HEK293 (cell line): ENCODE data around the gene RSU1.

Source experiments
- CTCF ChIA-PET: fragments of 350-600 bp; formaldehyde crosslinking; extraction: SDS; loops from one replicate; lab custom pipeline; 2021; ENCODE audit warnings: antibody characterized with exemption; lab: Yijun Ruan, JAX
- POLR2A ChIA-PET: fragments of 300-600 bp; formaldehyde crosslinking; extraction: SDS; loops from one replicate; lab custom pipeline; 2020; ENCODE audit warnings: antibody characterized with exemption, inconsistent platforms; lab: Yijun Ruan, JAX
- H3K27ac ChIP-seq: fragments of 200-500 bp; sonication (Bioruptor generic); 2 replicates; pipeline ENCODE4 v1.5.1; 2014; ENCODE audit warnings: low read depth, low read length, control low read depth, inconsistent platforms; ENCODE audit errors: extremely low read depth
- H3K36me3 ChIP-seq, 2 experiments: fragments of 200-500 bp in 1 of 2; sonication (Bioruptor generic) in 1 of 2; 1 replicate in 1 of 2; 2 replicates in 1 of 2; pipeline ENCODE4 v1.5.1; 2014 to 2017; ENCODE audit warnings: inconsistent platforms in 2 of 2, low read length in 2 of 2; ENCODE audit not compliant: control insufficient read depth in 2 of 2, insufficient read depth in 1 of 2
- H3K4me1 ChIP-seq: fragments of 200-500 bp; sonication (Bioruptor generic); 2 replicates; pipeline ENCODE4 v1.5.1; 2014; ENCODE audit warnings: mild to moderate bottlenecking, low read length, inconsistent platforms; ENCODE audit not compliant: control insufficient read depth, insufficient read depth
- H3K4me3 ChIP-seq: 2 replicates; pipeline ENCODE4 v1.5.1; 2011; ENCODE audit warnings: low read depth, mild to moderate bottlenecking, control low read depth, low read length, moderate library complexity
- H3K9me3 ChIP-seq: fragments of 200-500 bp; sonication (Bioruptor generic); 2 replicates; pipeline ENCODE4 v1.5.1; 2014; ENCODE audit warnings: low read depth, low read length, inconsistent platforms; ENCODE audit not compliant: control insufficient read depth, insufficient read depth
- EGR2 ChIP-seq: fragments of 450-650 bp; formaldehyde crosslinking; IDR thresholded peaks from 2 replicates; pipeline ENCODE4 v1.5.1; 2016; ENCODE audit warnings: low read depth, missing biosample characterization, missing genetic modification characterization
- GLI2 ChIP-seq: fragments of 450-650 bp; formaldehyde crosslinking; IDR thresholded peaks from 2 replicates; pipeline ENCODE4; 2017; ENCODE audit warnings: missing biosample characterization, missing genetic modification characterization, low read depth, borderline replicate concordance
- KLF10 ChIP-seq: fragments of 450-650 bp; IDR thresholded peaks from 2 replicates; pipeline ENCODE4 v1.5.1; 2018; ENCODE audit warnings: missing biosample characterization, mild to moderate bottlenecking, missing genetic modification characterization
- PRDM4 ChIP-seq: fragments of 450-650 bp; formaldehyde crosslinking; IDR thresholded peaks from 2 replicates; pipeline ENCODE4 v1.5.1; 2017; ENCODE audit warnings: missing biosample characterization, missing genetic modification characterization
- SP3 ChIP-seq: fragments of 450-650 bp; formaldehyde crosslinking; IDR thresholded peaks from 2 replicates; pipeline ENCODE4 v1.5.1; 2016; ENCODE audit warnings: missing biosample characterization, missing genetic modification characterization
- YY2 ChIP-seq: fragments of 450-650 bp; formaldehyde crosslinking; IDR thresholded peaks from 2 replicates; pipeline ENCODE4 v1.5.1; 2016; ENCODE audit warnings: missing biosample characterization, missing genetic modification characterization
- ZFP41 ChIP-seq: fragments of 450-650 bp; formaldehyde crosslinking; IDR thresholded peaks from 2 replicates; pipeline ENCODE4 v1.5.1; 2016; ENCODE audit warnings: missing biosample characterization, missing genetic modification characterization, borderline replicate concordance
- ZFP69B ChIP-seq: fragments of 450-650 bp; formaldehyde crosslinking; IDR thresholded peaks from 2 replicates; pipeline ENCODE4 v1.5.1; 2016; ENCODE audit warnings: missing biosample characterization, missing genetic modification characterization
- ZNF175 ChIP-seq: fragments of 450-650 bp; formaldehyde crosslinking; IDR thresholded peaks from 2 replicates; pipeline ENCODE4 v1.5.1; 2016; ENCODE audit warnings: missing biosample characterization, missing genetic modification characterization
- ZNF214 ChIP-seq: fragments of 450-650 bp; formaldehyde crosslinking; IDR thresholded peaks from 2 replicates; pipeline ENCODE4 v1.5.1; 2017; ENCODE audit warnings: missing biosample characterization, mild to moderate bottlenecking, missing genetic modification characterization, borderline replicate concordance
- ZNF221 ChIP-seq: fragments of 450-650 bp; formaldehyde crosslinking; IDR thresholded peaks from 2 replicates; pipeline ENCODE4 v1.5.1; 2017; ENCODE audit warnings: missing biosample characterization, missing genetic modification characterization, borderline replicate concordance
- ZNF223 ChIP-seq: fragments of 450-650 bp; formaldehyde crosslinking; IDR thresholded peaks from 2 replicates; pipeline ENCODE4 v1.5.1; 2016; ENCODE audit warnings: missing biosample characterization, missing genetic modification characterization
- ZNF26 ChIP-seq: fragments of 450-650 bp; formaldehyde crosslinking; IDR thresholded peaks from 2 replicates; pipeline ENCODE4 v1.5.1; 2016; ENCODE audit warnings: missing biosample characterization, missing genetic modification characterization
- ZNF280C ChIP-seq: fragments of 450-650 bp; formaldehyde crosslinking; IDR thresholded peaks from 2 replicates; pipeline ENCODE4 v1.5.1; 2016; ENCODE audit warnings: missing biosample characterization, missing genetic modification characterization
- ZNF292 ChIP-seq: fragments of 450-650 bp; formaldehyde crosslinking; IDR thresholded peaks from 2 replicates; pipeline ENCODE4 v1.5.1; 2016; ENCODE audit warnings: low read depth, missing biosample characterization, missing genetic modification characterization, borderline replicate concordance
- ZNF362 ChIP-seq: fragments of 450-650 bp; formaldehyde crosslinking; IDR thresholded peaks from 2 replicates; pipeline ENCODE4 v1.5.1; 2016; ENCODE audit warnings: missing biosample characterization, missing genetic modification characterization
- ZNF366 ChIP-seq: fragments of 450-650 bp; formaldehyde crosslinking; conservative IDR thresholded peaks from 2 replicates; pipeline ENCODE4 v1.5.1; 2016; ENCODE audit warnings: missing biosample characterization, missing genetic modification characterization
- ZNF37A ChIP-seq: fragments of 450-650 bp; IDR thresholded peaks from 2 replicates; pipeline ENCODE4 v1.5.1; 2018; ENCODE audit warnings: missing biosample characterization, missing genetic modification characterization
- ZNF391 ChIP-seq: fragments of 450-650 bp; formaldehyde crosslinking; IDR thresholded peaks from 2 replicates; pipeline ENCODE4 v1.5.1; 2016; ENCODE audit warnings: low read depth, missing biosample characterization, missing genetic modification characterization, borderline replicate concordance
- ZNF585B ChIP-seq: fragments of 450-650 bp; formaldehyde crosslinking; IDR thresholded peaks from 2 replicates; pipeline ENCODE4 v1.5.1; 2016; ENCODE audit warnings: missing biosample characterization, missing genetic modification characterization
- ZNF610 ChIP-seq: fragments of 450-650 bp; formaldehyde crosslinking; IDR thresholded peaks from 2 replicates; pipeline ENCODE4 v1.5.1; 2016; ENCODE audit warnings: missing biosample characterization, missing genetic modification characterization, borderline replicate concordance
- ZNF639 ChIP-seq: fragments of 450-650 bp; formaldehyde crosslinking; IDR thresholded peaks from 2 replicates; pipeline ENCODE4 v1.5.1; 2016; ENCODE audit warnings: missing biosample characterization, missing genetic modification characterization
- ZNF664 ChIP-seq: fragments of 450-650 bp; formaldehyde crosslinking; IDR thresholded peaks from 2 replicates; pipeline ENCODE4 v1.5.1; 2016; ENCODE audit warnings: missing biosample characterization, missing genetic modification characterization
- ZNF670 ChIP-seq: fragments of 450-650 bp; formaldehyde crosslinking; IDR thresholded peaks from 2 replicates; pipeline ENCODE4 v1.5.1; 2016; ENCODE audit warnings: missing biosample characterization, missing genetic modification characterization, low read depth
- ZNF768 ChIP-seq: fragments of 450-650 bp; formaldehyde crosslinking; IDR thresholded peaks from 2 replicates; pipeline ENCODE4 v1.5.1; 2018; ENCODE audit warnings: missing biosample characterization, mild to moderate bottlenecking, missing genetic modification characterization
- ZSCAN4 ChIP-seq: fragments of 450-650 bp; formaldehyde crosslinking; IDR thresholded peaks from 2 replicates; pipeline ENCODE4 v1.5.1; 2017; ENCODE audit warnings: missing biosample characterization, missing genetic modification characterization

RSU1 gene

GRCh38 chr10:16727666-16728065 is 89.6 kb downstream of the RSU1 start:
- ChIA-PET CTCF (no interaction called here), POLR2A (no interaction called here)
- Histone ChIP-seq H3K4me3 (no peak overlapping the region), H3K4me1 (no peaks in the 10 kb centered on the region), H3K27ac (no peak overlapping the region), H3K36me3 (no peaks in the 10 kb centered on the region; a peak in 1 of 3 replicates), H3K9me3 (no peaks in the 10 kb centered on the region)
- TF ChIP-seq ZSCAN4 (tag by site-specific recombination) (no peak), ZNF280C (tag by site-specific recombination) (no peak), ZNF670 (tag by site-specific recombination) (no peak), ZNF664 (tag by site-specific recombination) (no peak), ZNF639 (tag by site-specific recombination) (no peak), SP3 (no peak), ZNF585B (no peak), ZNF362 (tag by site-specific recombination) (no peak)

- Histone ChIP-seq H3K9me3 (no peaks in the 10 kb centered on the region), H3K36me3 (no peaks in the 10 kb centered on the region; a peak in 1 of 3 replicates), H3K27ac (no peak overlapping the region), H3K4me3 (no peak overlapping the region), H3K4me1 (no peaks in the 10 kb centered on the region)
- TF ChIP-seq ZNF610 (no peak), ZNF223 (tag by site-specific recombination) (no peak), ZNF366 (tag by site-specific recombination) (no peak), EGR2 (tag by site-specific recombination) (no peak), ZNF175 (tag by site-specific recombination) (no peak), GLI2 (no peak), ZNF37A (tag by site-specific recombination) (no peak), ZNF26 (tag by site-specific recombination) (no peak), ZNF664 (tag by site-specific recombination) (no peak), ZNF292 (no peak), ZNF391 (tag by site-specific recombination) (no peak), ZNF221 (tag by site-specific recombination) (no peak), KLF10 (tag by site-specific recombination) (no peak), ZFP41 (tag by site-specific recombination) (no peak), ZFP69B (no peak), ZNF768 (tag by site-specific recombination) (no peak), YY2 (tag by site-specific recombination) (no peak), ZNF214 (no peak), PRDM4 (tag by site-specific recombination) (no peak)
- POLR2A ChIA-PET: no interaction called here
- CTCF ChIA-PET: no interaction called here
Observed at GRCh38 chr10:16724509-16724908, 92.7 kb downstream of the RSU1 start.
